Uterus (tissue), 4 donors: ENCODE measurements around the gene TMEM187. TPM values are rescaled to one million over a fixed set of nuclear protein-coding genes. Genes with fewer than 3 reads are reported as not detected.

ENCODE experiments used
- DNase-seq, 2 donors: peaks; one replicate each; pipeline ENCODE4 v3.0.0-alpha.2; 2019 to 2020
- H3K27ac ChIP-seq, 2 donors: fragments of 200-600 bp; sonication (generic); 1 replicate in 1 of 2; 2 replicates in 1 of 2; pipeline ENCODE4 v1.5.1; 2016 to 2018
- H3K27me3 ChIP-seq, 2 donors: fragments of 200-600 bp; sonication (generic); one replicate each; pipeline ENCODE4 v1.5.1; 2018 to 2019; ENCODE audit warnings: control low read depth in 1 of 2
- H3K36me3 ChIP-seq, 2 donors: fragments of 200-600 bp; sonication (generic); one replicate each; pipeline ENCODE4 v1.5.1; 2019; ENCODE audit warnings: control low read depth in 1 of 2
- H3K4me1 ChIP-seq, 2 donors: fragments of 200-600 bp; sonication (generic); one replicate each; pipeline ENCODE4 v1.5.1; 2018 to 2019; ENCODE audit warnings: control low read depth in 1 of 2
- H3K4me3 ChIP-seq, 2 donors: fragments of 200-600 bp; sonication (generic); 1 replicate in 1 of 2; 2 replicates in 1 of 2; pipeline ENCODE4 v1.5.1; 2018 to 2019; ENCODE audit warnings: mild to moderate bottlenecking in 1 of 2
- H3K9me3 ChIP-seq, 2 donors: fragments of 200-600 bp; sonication (generic); one replicate each; pipeline ENCODE4 v1.5.1; 2019; ENCODE audit warnings: control low read depth in 1 of 2
- CTCF ChIP-seq, 4 experiments: fragments of 200-600 bp in 2 of 4; fragments of 450-650 bp in 2 of 4; sonication (generic) in 2 of 4; IDR thresholded peaks; one replicate each; pipeline ENCODE4 v1.5.1; 2016 to 2019; ENCODE audit warnings: antibody characterized with exemption in 4 of 4, mild to moderate bottlenecking in 2 of 4, moderate library complexity in 1 of 4
- POLR2A ChIP-seq, 2 donors: fragments of 450-650 bp; IDR thresholded peaks; one replicate each; pipeline ENCODE4 v1.6.1; 2016; ENCODE audit warnings: antibody characterized with exemption in 2 of 2, mild to moderate bottlenecking in 1 of 2, moderate library complexity in 1 of 2
- intact Hi-C: fragments of 100-400 bp; cut with DNase I; formaldehyde crosslinking; loops from one replicate; pipeline ENCODE4 v1.15.1; 2023; ENCODE audit warnings: low total_unique reads
- total RNA-seq, 4 donors: library from RNA; depleted of rRNA in 3 of 4; stranded (reverse); fragments of >200 nt in 3 of 4; gene quantifications; one replicate each; pipeline versions ENCODE4 v1.1.0 to v1.2.4, GENCODE V29; 2014 to 2023
- donor health status: DM: yes; HTN: yes; CAD: no.

TMEM187 gene
- total RNA-seq, 4 donors from 2014 or later, result 2.5 to 9.6 (median 6.2) TPM; not detected in 1

- H3K36me3 ChIP-seq, result no peaks in the 10 kb centered on the region
- peak within 1 kb of the TSS in 1 of 2 donors; percentile 71 for H3K4me3 ChIP-seq
- intact Hi-C loops, result no loop called here
- no peaks in the 10 kb centered on the region for H3K27me3 ChIP-seq
- H3K9me3 ChIP-seq, result no peaks in the 10 kb centered on the region
- no peak for DNase-seq
- peaks cover 3 to 9% of the 10 kb centered on the region in 2 donors for H3K4me1 ChIP-seq
- no peak for TF ChIP-seq POLR2A (IDR thresholded peaks at IDR 0.05)
- no peak for TF ChIP-seq CTCF (IDR thresholded peaks at IDR 0.05)
- H3K27ac ChIP-seq, result peak within 1 kb of the TSS; percentile 92 to 97
Observed at GRCh38 chrX:153925739-153926551, 46.6 kb upstream of the TMEM187 start, which contains the start of gene ARHGAP4. ARHGAP4 (minus strand) TSS chrX:153926264; CDS start chrX:153926202, 62 bp downstream.

DNA sequence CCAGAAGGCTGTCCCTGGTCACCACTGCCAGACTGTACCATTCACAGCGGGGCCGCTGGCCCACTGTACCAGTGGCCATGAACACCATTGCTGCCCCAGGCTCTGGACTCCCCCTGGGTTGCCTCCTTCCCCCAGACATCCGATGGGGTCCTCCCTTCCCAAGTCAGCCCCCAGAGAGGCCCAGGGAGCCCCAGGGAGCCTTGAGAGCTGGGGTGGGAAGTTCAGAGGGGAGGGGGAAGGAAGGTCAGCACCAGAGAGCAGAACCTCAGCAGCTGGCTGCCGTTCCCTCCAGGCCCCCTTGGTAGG lies 46.0 kb upstream of the TMEM187 start:
- TF ChIP-seq CTCF (IDR thresholded peaks at IDR 0.05), result no peak
- TF ChIP-seq POLR2A (IDR thresholded peaks at IDR 0.05), result no peak
- Histone ChIP-seq H3K4me1 (peaks cover 3 to 8% of the 10 kb centered on the region in 2 donors), H3K27ac (peak overlapping the region; percentile 92 to 97), H3K36me3 (no peaks in the 10 kb centered on the region), H3K27me3 (no peaks in the 10 kb centered on the region), H3K4me3 (no peak overlapping the region), H3K9me3 (no peaks in the 10 kb centered on the region)
- intact Hi-C loops, result no loop called here
- DNase-seq, result no peak

DNA sequence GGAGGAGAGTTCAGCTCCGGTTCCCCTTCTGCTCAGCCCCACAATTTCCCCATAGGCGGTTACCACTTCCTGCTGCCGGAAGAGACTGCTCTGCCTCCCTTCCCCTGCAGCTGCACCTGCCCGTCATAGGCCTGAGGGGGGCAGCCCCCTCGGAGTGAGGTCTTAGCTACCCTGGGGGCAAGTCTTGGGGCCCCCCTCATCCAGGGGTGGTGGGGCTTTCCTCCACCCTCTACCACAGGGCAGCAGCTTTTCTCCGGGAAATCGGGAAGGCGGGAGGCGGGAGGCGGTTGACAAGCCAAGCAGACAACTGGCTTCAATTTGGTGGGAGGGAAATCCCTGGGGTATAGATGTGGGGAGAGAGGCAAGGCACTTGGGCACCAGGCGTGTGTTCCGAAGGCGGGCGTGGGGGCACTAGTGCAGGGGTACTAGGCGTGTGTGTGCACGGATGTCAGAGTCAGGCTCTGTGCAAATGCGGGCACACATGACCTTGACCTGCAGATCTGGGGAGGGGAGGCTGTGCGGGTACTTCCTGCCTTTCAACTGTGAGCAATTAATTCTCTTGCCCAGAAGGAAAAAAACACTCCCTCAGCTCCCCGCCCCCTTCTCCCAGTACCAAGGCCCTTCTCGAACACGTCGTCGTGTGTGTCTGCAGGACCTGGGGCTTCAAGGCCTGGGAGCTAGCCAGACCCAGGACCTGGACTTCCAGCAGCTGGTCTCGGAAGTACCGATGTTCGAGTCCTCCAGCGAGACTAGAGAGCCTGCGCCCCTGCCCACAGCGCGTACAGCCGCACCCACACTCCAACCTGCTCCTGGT lies 45.5 kb upstream of the TMEM187 start:
- Histone ChIP-seq H3K27ac (peak overlapping the region; percentile 92 to 97), H3K4me3 (peak overlapping the region; percentile 42 to 71), H3K9me3 (no peaks in the 10 kb centered on the region), H3K4me1 (peaks cover 3 to 4% of the 10 kb centered on the region in 2 donors), H3K36me3 (no peaks in the 10 kb centered on the region), H3K27me3 (no peaks in the 10 kb centered on the region)
- intact Hi-C loops, result no loop called here
- no peak for TF ChIP-seq POLR2A (IDR thresholded peaks at IDR 0.05)
- no peak for TF ChIP-seq CTCF (IDR thresholded peaks at IDR 0.05)
- DNase-seq, result no peak

- peaks cover 3 to 4% of the 10 kb centered on the region in 2 donors for H3K4me1 ChIP-seq
- DNase-seq, result no peak
- H3K4me3 ChIP-seq, result peak overlapping the region; percentile 42 to 71
- H3K27ac ChIP-seq, result peak overlapping the region; percentile 92 to 97
- H3K36me3 ChIP-seq, result no peaks in the 10 kb centered on the region
- no peaks in the 10 kb centered on the region for H3K27me3 ChIP-seq
- TF ChIP-seq POLR2A (IDR thresholded peaks at IDR 0.05), result no peak
- intact Hi-C loops, result no loop called here
- no peaks in the 10 kb centered on the region for H3K9me3 ChIP-seq
Observed at GRCh38 chrX:153927672-153927921, 45.0 kb upstream of the TMEM187 start.

GRCh38 chrX:153927922-153928760 lies 44.4 kb upstream of the TMEM187 start:
- DNase-seq, result peak; percentile 96
- no peaks in the 10 kb centered on the region for H3K27me3 ChIP-seq
- H3K4me3 ChIP-seq, result peak overlapping the region; percentile 42 to 71
- TF ChIP-seq CTCF (IDR thresholded peaks at IDR 0.05) (peak in 2 of 4 experiments; percentile 18 to 21), POLR2A (IDR thresholded peaks at IDR 0.05) (peak; percentile 75 to 94)
- peak overlapping the region; percentile 92 to 97 for H3K27ac ChIP-seq
- H3K36me3 ChIP-seq, result no peaks in the 10 kb centered on the region
- intact Hi-C loops, result no loop called here
- H3K9me3 ChIP-seq, result no peaks in the 10 kb centered on the region
- H3K4me1 ChIP-seq, result peaks cover 3 to 4% of the 10 kb centered on the region in 2 donors
